Measurements from ENCODE around the gene CHRNA4. TPM values are rescaled to one million over a fixed set of nuclear protein-coding genes. Genes with fewer than 3 reads are reported as not detected.
"Not testable (repeated sequence)": the region's sequence is repeated elsewhere in the genome, so short reads cannot be mapped to it uniquely, and the experiment has no call there.

CHRNA4 gene
- total RNA-seq, 4 donors from 2014 or later: 0.20 TPM; not detected in 3

- peaks cover 47% of the 10 kb centered on the region for H3K27me3 ChIP-seq
- H3K27ac ChIP-seq: no peak overlapping the region
- no peaks in the 10 kb centered on the region for H3K4me1 ChIP-seq
- H3K4me3 ChIP-seq: no peak overlapping the region
- DNase-seq: no peak
- intact Hi-C loops (cut with DNase I; ENCODE audit: low total_unique reads) (loop anchor here (5.0 kb wide), 1 partner anchor 70 kb away; no protein-coding TSS in a partner anchor), in situ Hi-C loops (cut with MboI; ENCODE audit: low pct_ligation_motif_present in 1 of 4, low pct_unique_long_range_greater_than_20kb in 1 of 4, low sequenced_read_pairs in 3 of 4) (no loop called here)
- WGBS, 2 donors (ENCODE audit: low coverage in 1 of 2): 24% methylated on average over 22 of the region's 22 CpGs; no CpG with 5 or more reads in 1 of the 2 donors
- TF ChIP-seq CTCF (IDR thresholded peaks at IDR 0.05) (peak; percentile 68 to 89 (median 78)), POLR2AphosphoS5 (IDR thresholded peaks at IDR 0.05) (no peak), EP300 (IDR thresholded peaks at IDR 0.05; ENCODE audit: low read depth) (no peak), POLR2A (IDR thresholded peaks at IDR 0.05) (no peak)
- H3K36me3 ChIP-seq: no peaks in the 10 kb centered on the region
- peaks cover 12 to 15% of the 10 kb centered on the region in 2 donors for H3K9me3 ChIP-seq
Measured at GRCh38 chr20:63381781-63382431, 20.8 kb upstream of the CHRNA4 start.

- DNase-seq: no peak
- intact Hi-C loops (cut with DNase I; ENCODE audit: low total_unique reads): loop anchor here (5.0 kb wide), 1 partner anchor 68 kb away; no protein-coding TSS in a partner anchor
- in situ Hi-C loops (cut with MboI; ENCODE audit: low pct_ligation_motif_present in 1 of 4, low pct_unique_long_range_greater_than_20kb in 1 of 4, low sequenced_read_pairs in 3 of 4): no loop called here
- Histone ChIP-seq H3K4me3 (no peak overlapping the region), H3K36me3 (no peaks in the 10 kb centered on the region), H3K9me3 (peaks cover 0 to 4% of the 10 kb centered on the region in 2 donors), H3K27me3 (peaks cover 56% of the 10 kb centered on the region), H3K4me1 (no peaks in the 10 kb centered on the region), H3K27ac (no peak overlapping the region)
- no peak for TF ChIP-seq EP300 (IDR thresholded peaks at IDR 0.05; ENCODE audit: low read depth)
- no peak for TF ChIP-seq POLR2AphosphoS5 (IDR thresholded peaks at IDR 0.05)
- TF ChIP-seq POLR2A (IDR thresholded peaks at IDR 0.05): no peak
- 78% methylated on average over 20 of the region's 21 CpGs; no CpG with 5 or more reads in 1 of the 2 donors for WGBS, 2 donors (ENCODE audit: low coverage in 1 of 2)
Measured at GRCh38 chr20:63380346-63380870, 19.3 kb upstream of the CHRNA4 start.

GRCh38 chr20:63379872-63380271 is 18.7 kb upstream of the CHRNA4 start:
- peaks cover 60% of the 10 kb centered on the region for H3K27me3 ChIP-seq
- in situ Hi-C loops (cut with MboI; ENCODE audit: low pct_ligation_motif_present in 1 of 4, low pct_unique_long_range_greater_than_20kb in 1 of 4, low sequenced_read_pairs in 3 of 4); H3K4me1 ChIP-seq; H3K27ac ChIP-seq; H3K36me3 ChIP-seq; H3K9me3 ChIP-seq; H3K4me3 ChIP-seq; DNase-seq: not testable (repeated sequence)
- intact Hi-C loops (cut with DNase I; ENCODE audit: low total_unique reads): loop anchor here (5.0 kb wide), 1 partner anchor 68 kb away; no protein-coding TSS in a partner anchor
- 75% methylated on average over 9 of the region's 9 CpGs; no CpG with 5 or more reads in 1 of the 2 donors for WGBS, 2 donors (ENCODE audit: low coverage in 1 of 2)

- H3K9me3 ChIP-seq: no peaks in the 10 kb centered on the region
- WGBS, 2 donors (ENCODE audit: low coverage in 1 of 2): 73% methylated on average over 11 of the region's 11 CpGs; no CpG with 5 or more reads in 1 of the 2 donors
Measured at GRCh38 chr20:63379296-63379695, 18.1 kb upstream of the CHRNA4 start.

More at GRCh38 chr20:63379296-63379695, 18.1 kb upstream of the CHRNA4 start:
- Histone ChIP-seq H3K27me3 (peaks cover 66% of the 10 kb centered on the region), H3K36me3 (no peaks in the 10 kb centered on the region), H3K4me3 (no peak overlapping the region), H3K4me1 (no peaks in the 10 kb centered on the region), H3K27ac (no peak overlapping the region)
- TF ChIP-seq POLR2A (IDR thresholded peaks at IDR 0.05) (no peak), POLR2AphosphoS5 (IDR thresholded peaks at IDR 0.05) (no peak), CTCF (IDR thresholded peaks at IDR 0.05) (no peak), EP300 (IDR thresholded peaks at IDR 0.05; ENCODE audit: low read depth) (no peak)
- in situ Hi-C loops (cut with MboI; ENCODE audit: low pct_ligation_motif_present in 1 of 4, low pct_unique_long_range_greater_than_20kb in 1 of 4, low sequenced_read_pairs in 3 of 4) (no loop called here), intact Hi-C loops (cut with DNase I; ENCODE audit: low total_unique reads) (no loop called here)
- DNase-seq: no peak
